Ovary (tissue), 3 donors: ENCODE measurements around the gene LRTM2.

Source experiments
- EP300 ChIP-seq: sonication (generic); formaldehyde crosslinking; IDR thresholded peaks from one replicate; pipeline ENCODE4 v1.6.1; 2017; ENCODE audit warnings: antibody characterized with exemption
- POLR2A ChIP-seq: fragments of 450-650 bp; IDR thresholded peaks from one replicate; pipeline ENCODE4 v1.6.1; 2017; ENCODE audit warnings: antibody characterized with exemption, mild to moderate bottlenecking, moderate library complexity
- TF ChIP-seq, protein P1 (sequence below), 3 donors: fragments of 450-650 bp in 2 of 3; fragments of 200-600 bp in 1 of 3; IDR thresholded peaks; one replicate each; pipeline versions ENCODE4 v1.5.1 to v1.8.0; 2016 to 2022; ENCODE audit warnings: antibody characterized with exemption in 3 of 3, mild to moderate bottlenecking in 1 of 3
- donor health status: DM: no; HTN: no; CAD: no.

DNA sequence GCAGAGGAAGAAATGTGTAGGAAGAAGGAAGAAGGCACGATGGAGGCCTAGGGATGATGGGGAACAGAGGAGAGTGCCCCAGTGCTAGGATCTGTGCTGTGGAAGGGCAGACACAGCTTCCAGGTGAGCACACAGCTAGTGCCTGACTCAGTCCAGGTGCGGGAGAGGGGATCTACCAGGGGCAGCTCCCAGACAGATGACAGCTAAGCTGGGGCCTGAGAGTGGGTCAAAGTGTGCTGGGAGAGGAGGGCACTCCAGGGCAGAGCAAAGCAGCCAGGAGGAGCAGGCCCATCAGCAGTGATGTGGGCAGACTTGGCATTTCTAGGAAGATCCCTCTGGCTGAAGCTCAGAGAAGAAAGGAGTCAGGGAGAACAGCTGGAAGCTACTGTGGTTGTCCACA lies 36.7 kb downstream of the LRTM2 start:
- TF ChIP-seq, protein P1, sequence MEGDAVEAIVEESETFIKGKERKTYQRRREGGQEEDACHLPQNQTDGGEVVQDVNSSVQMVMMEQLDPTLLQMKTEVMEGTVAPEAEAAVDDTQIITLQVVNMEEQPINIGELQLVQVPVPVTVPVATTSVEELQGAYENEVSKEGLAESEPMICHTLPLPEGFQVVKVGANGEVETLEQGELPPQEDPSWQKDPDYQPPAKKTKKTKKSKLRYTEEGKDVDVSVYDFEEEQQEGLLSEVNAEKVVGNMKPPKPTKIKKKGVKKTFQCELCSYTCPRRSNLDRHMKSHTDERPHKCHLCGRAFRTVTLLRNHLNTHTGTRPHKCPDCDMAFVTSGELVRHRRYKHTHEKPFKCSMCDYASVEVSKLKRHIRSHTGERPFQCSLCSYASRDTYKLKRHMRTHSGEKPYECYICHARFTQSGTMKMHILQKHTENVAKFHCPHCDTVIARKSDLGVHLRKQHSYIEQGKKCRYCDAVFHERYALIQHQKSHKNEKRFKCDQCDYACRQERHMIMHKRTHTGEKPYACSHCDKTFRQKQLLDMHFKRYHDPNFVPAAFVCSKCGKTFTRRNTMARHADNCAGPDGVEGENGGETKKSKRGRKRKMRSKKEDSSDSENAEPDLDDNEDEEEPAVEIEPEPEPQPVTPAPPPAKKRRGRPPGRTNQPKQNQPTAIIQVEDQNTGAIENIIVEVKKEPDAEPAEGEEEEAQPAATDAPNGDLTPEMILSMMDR (IDR thresholded peaks at IDR 0.05): no peak
- no peak for TF ChIP-seq POLR2A
- no peak for TF ChIP-seq EP300
